T-helper 2 cell treated with Interferon-gamma antibody and Interleukin-4, amounts not matched to agents 5 μg/mL and 100 μg/mL, for 36 hours (primary cell): ENCODE data around the gene TRAF3IP1.
"Not testable (repeated sequence)": the region's sequence is repeated elsewhere in the genome, so short reads cannot be mapped to it uniquely, and the experiment has no call there.

Experiments
- DNase-seq: peaks from one replicate; pipeline ENCODE4 v3.0.0; 2021; ENCODE audit warnings: low spot score
- H3K27ac Mint-ChIP-seq: one replicate; pipeline ENCODE4 v1.8.0; 2021; ENCODE audit warnings: mild to moderate bottlenecking, mixed read lengths
- H3K27me3 Mint-ChIP-seq: one replicate; pipeline ENCODE4 v1.8.0; 2021; ENCODE audit warnings: low read depth, mixed read lengths
- H3K36me3 Mint-ChIP-seq: one replicate; pipeline ENCODE4 v1.8.0; 2021; ENCODE audit warnings: low read depth, mixed read lengths
- H3K4me1 Mint-ChIP-seq: one replicate; pipeline ENCODE4 v1.8.0; 2021; ENCODE audit warnings: low read depth, mixed read lengths
- H3K4me3 Mint-ChIP-seq: one replicate; pipeline ENCODE4 v1.8.0; 2022; ENCODE audit warnings: mild to moderate bottlenecking, moderate library complexity, mixed read lengths
- H3K9me3 Mint-ChIP-seq: one replicate; pipeline ENCODE4 v1.8.0; 2021; ENCODE audit warnings: mixed read lengths

Gene TRAF3IP1

DNA sequence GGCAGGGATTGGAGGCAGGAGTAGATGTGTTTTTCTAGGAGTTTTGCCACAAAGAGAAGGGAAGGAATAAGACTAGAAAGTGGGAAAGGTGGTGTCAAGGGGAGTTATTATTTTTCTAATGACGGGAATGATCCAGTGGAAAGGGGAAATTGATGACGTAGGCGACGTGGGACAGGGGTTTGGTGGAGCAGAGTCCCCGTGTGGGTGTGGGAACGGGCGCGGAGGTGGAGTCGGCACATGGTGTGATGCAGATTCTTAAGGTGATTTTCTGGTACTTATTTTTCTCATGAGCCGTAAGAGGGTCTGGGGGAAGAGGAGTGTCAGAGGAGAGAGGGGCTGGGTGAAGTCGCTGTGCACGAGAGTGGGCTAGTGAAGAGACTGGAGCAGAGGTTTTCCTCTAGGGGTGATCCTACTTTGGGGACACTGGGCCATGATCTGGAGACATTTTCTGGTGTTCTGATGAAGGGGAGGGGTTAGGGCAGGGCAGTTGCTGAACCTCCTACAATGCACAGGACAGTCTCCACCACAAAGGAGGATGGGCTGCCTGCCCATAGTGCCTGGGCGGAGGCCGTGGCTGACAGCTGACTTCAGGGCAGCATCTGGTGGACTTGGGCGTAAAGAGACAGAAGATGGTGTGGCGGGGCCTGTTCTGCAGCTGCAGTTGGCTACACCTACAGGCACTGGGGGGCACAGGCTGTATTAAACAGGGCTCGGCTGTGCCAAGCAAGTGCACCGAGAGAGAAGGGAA, 30.0 kb downstream of the TRAF3IP1 start:
- no peaks in the 10 kb centered on the region for H3K27me3 Mint-ChIP-seq
- DNase-seq: no peak
- no peaks in the 10 kb centered on the region for H3K36me3 Mint-ChIP-seq
- no peak overlapping the region for H3K4me3 Mint-ChIP-seq
- H3K9me3 Mint-ChIP-seq: no peaks in the 10 kb centered on the region
- no peak overlapping the region for H3K27ac Mint-ChIP-seq
- H3K4me1 Mint-ChIP-seq: no peaks in the 10 kb centered on the region

DNA sequence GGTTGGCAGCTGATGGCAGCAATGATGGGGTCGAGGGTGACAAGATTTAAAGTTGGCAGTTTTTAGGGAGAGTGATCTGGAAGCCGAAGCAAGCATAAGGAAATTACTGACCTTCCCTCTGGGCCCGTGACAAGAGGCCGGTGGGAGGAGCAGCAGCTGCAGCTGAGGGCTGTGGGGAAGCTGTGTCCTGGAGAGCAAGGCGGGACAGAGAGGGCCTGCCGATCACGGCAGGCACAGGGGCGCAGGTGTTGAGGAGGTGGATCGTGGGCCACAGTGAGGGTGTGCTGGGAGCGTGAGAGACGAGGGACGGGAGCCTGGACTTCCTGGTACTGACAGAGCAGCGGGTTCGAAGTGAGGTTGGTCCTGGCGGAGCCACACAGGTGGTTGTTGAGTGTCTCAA, 31.0 kb downstream of the TRAF3IP1 start:
- H3K27ac Mint-ChIP-seq: no peak overlapping the region

DNA sequence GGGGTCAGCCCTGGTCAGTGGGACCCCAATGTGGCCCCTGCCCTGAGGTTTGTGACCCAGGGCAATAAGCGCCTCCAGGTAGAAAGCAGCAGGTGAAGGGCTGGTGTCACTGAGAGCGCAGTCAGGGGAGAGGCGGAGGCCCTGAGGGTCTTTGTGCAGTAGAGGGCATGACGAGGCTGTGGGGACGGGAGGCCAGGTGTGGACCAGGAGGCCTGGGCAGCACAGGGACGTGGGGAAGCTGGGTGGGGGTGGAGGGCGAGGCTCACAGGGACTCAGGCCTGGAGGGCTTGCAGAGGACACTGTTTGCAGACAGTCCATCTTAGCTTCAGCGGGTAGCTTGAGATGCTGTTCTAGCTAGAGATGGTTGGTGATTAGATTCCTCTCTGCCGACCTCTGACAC, 32.0 kb downstream of the TRAF3IP1 start:
- no peaks in the 10 kb centered on the region for H3K36me3 Mint-ChIP-seq

More for the DNA sequence above, 31.0 kb downstream of the TRAF3IP1 start:
- H3K27me3 Mint-ChIP-seq: no peaks in the 10 kb centered on the region
- H3K9me3 Mint-ChIP-seq: no peaks in the 10 kb centered on the region
- H3K36me3 Mint-ChIP-seq: no peaks in the 10 kb centered on the region
- H3K4me1 Mint-ChIP-seq: no peaks in the 10 kb centered on the region
- H3K4me3 Mint-ChIP-seq: no peak overlapping the region
- DNase-seq: no peak

DNA sequence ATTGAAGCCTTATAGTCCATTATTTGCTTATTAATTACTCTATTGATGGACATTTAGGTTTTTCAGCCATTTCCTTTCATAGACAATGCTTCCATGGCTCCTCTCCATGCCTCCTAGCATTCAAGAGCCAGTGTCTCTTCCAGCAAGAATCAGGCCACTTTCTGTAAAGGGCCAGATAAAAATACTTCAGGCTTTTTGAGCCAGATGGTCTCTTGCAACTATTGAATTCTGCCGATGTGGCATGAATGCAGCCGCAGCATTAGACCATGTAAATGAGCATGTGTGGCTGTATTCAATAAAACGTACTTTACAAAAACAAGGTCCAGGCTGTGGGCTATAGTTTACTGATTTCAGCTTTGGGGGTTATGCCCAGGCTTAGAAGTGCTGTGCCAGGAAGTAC, 38.5 kb downstream of the TRAF3IP1 start:
- H3K4me1 Mint-ChIP-seq: peaks cover 18% of the 10 kb centered on the region
- no peaks in the 10 kb centered on the region for H3K27me3 Mint-ChIP-seq
- H3K9me3 Mint-ChIP-seq: no peaks in the 10 kb centered on the region
- no peak overlapping the region for H3K4me3 Mint-ChIP-seq
- H3K27ac Mint-ChIP-seq: no peak overlapping the region
- no peak for DNase-seq
- peaks cover 3% of the 10 kb centered on the region for H3K36me3 Mint-ChIP-seq

More for the DNA sequence above, 32.0 kb downstream of the TRAF3IP1 start:
- H3K4me3 Mint-ChIP-seq: no peak overlapping the region
- H3K27me3 Mint-ChIP-seq: no peaks in the 10 kb centered on the region
- H3K27ac Mint-ChIP-seq: no peak overlapping the region
- no peak for DNase-seq
- no peaks in the 10 kb centered on the region for H3K4me1 Mint-ChIP-seq
- no peaks in the 10 kb centered on the region for H3K9me3 Mint-ChIP-seq

DNA sequence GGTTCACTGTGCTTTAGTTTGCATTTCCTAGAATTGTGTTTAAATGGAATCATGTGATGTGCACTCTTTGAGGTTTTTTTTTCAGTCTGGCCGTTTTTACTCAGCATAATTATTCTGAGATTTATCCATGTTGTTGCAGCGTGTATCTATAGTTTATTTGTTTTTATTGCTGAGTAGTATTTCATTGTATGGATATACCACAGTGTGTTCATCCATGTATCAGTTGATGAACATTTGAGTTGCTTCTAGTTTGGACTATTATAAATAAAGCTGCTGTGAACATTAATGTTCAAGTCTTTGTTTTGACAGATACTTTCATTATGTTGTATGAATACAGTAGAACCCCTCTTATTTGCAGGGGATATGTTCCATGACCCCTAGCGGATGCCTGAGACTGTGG, 39.1 kb downstream of the TRAF3IP1 start:
- Mint-ChIP-seq H3K36me3 (peaks cover 3% of the 10 kb centered on the region), H3K27ac (no peak overlapping the region), H3K27me3 (no peaks in the 10 kb centered on the region), H3K4me3 (no peak overlapping the region), H3K9me3 (no peaks in the 10 kb centered on the region), H3K4me1 (peaks cover 18% of the 10 kb centered on the region)
- DNase-seq: no peak

DNA sequence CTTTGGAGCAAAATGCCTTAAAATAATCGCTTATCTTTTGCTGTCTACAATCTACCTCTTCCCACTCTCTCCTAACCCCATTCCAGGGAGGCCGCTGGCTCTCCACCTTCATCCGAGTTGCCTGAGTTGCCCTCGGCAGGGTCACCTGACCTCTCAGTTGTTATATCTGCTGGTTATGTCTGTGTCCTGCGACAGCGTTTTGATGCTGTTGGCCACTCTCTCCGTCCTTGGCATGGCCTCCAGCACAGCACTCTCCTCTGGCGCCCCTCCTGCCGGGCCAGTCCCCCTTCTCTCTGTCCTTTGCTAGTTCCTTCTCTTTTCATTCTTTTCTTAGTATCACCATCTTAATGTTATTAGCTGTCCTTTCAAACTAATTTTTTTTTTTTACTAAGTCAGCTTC, 41.6 kb downstream of the TRAF3IP1 start:
- no peak for DNase-seq

DNA sequence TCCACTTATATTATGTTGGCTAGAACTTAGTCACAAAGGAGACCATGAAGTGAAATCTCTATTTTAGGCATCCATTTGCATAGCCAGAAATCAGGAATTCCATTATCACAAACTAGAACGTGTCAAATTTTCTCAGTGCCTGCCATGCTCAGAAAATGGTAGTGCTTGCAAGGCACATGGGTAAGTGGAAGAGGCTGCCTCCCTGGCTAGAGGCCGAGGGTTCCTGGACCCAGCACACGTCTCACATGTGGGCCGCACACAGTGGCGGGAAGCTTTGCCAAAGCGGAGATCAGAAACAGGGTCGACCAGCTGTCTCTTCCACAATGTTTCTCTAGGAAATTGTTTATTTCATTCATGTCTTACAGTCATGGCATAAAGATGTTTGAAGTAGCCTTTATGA, 42.3 kb downstream of the TRAF3IP1 start:
- no peaks in the 10 kb centered on the region for H3K27me3 Mint-ChIP-seq
- no peak overlapping the region for H3K27ac Mint-ChIP-seq
- H3K36me3 Mint-ChIP-seq: peaks cover 3% of the 10 kb centered on the region
- no peak overlapping the region for H3K4me3 Mint-ChIP-seq
- H3K9me3 Mint-ChIP-seq: no peaks in the 10 kb centered on the region
- H3K4me1 Mint-ChIP-seq: peaks cover 20% of the 10 kb centered on the region
- DNase-seq: no peak

More for the DNA sequence above, 41.6 kb downstream of the TRAF3IP1 start:
- peaks cover 3% of the 10 kb centered on the region for H3K36me3 Mint-ChIP-seq
- H3K9me3 Mint-ChIP-seq: no peaks in the 10 kb centered on the region
- H3K27me3 Mint-ChIP-seq: no peaks in the 10 kb centered on the region
- no peak overlapping the region for H3K4me3 Mint-ChIP-seq
- peaks cover 18% of the 10 kb centered on the region for H3K4me1 Mint-ChIP-seq
- H3K27ac Mint-ChIP-seq: no peak overlapping the region

DNA sequence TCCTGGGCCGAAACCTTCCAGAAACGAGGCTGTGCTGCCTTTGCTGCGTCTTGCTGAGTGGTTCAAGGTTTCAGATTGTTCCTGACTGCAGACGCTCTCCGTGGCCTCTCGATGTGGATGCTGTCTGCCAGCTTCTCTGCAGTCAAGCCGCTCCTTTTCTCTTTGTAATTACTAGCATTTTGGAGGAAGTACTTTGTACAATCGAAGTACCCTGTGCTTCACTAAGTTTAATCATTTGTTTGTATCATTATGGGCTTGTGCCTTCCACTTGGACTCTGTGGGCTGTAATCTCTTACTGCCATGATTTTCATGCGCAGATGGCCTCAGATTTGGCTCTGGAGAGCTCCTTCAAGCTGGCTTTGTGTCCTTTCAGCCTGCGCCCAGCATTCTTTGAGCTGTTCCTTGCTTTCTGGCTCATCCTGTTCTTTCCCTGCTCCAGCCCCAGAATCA, 49.3 kb downstream of the TRAF3IP1 start:
- H3K9me3 Mint-ChIP-seq: no peaks in the 10 kb centered on the region
- no peak for DNase-seq
- no peaks in the 10 kb centered on the region for H3K27me3 Mint-ChIP-seq
- H3K27ac Mint-ChIP-seq: no peak overlapping the region
- no peaks in the 10 kb centered on the region for H3K36me3 Mint-ChIP-seq
- no peak overlapping the region for H3K4me3 Mint-ChIP-seq
- H3K4me1 Mint-ChIP-seq: peaks cover 5% of the 10 kb centered on the region

DNA sequence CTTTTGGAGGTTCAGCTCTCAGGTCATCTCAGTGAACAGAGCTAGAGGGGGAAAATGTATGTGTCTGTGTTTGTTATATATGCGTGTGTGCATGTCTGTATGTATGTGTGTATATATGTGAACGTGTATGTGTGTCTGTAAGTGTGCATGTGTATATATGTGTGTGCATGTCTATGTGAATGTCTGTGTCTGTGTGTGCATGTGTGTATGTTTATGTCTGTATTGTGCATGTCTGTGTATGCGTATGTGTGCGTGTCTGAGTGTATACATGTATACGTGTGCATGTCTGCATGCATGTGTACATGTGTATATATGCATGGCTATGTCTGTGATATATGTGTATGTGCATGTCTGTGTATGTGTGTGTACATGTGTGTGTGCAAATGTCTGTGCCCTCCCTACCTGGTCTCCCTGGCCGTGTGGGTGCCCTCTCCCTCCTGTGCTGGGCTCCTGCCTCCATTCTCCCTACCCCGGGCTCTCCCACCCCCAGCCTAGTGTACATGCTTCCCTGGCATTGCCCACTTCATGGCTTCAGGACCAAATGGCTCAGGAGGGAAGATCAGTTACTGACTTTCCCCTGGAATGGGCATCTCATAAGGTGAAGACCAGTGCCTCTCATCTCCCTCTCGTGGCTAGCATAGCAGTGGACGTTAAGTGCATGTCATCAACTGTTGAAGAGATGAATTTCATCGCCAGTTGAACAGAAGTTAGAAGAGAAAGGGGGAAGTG, 49.9 kb downstream of the TRAF3IP1 start:
- Mint-ChIP-seq H3K4me3 (no peak overlapping the region), H3K27ac (no peak overlapping the region), H3K4me1 (peaks cover 5% of the 10 kb centered on the region), H3K9me3 (no peaks in the 10 kb centered on the region), H3K27me3 (no peaks in the 10 kb centered on the region), H3K36me3 (no peaks in the 10 kb centered on the region)
- DNase-seq: no peak

DNA sequence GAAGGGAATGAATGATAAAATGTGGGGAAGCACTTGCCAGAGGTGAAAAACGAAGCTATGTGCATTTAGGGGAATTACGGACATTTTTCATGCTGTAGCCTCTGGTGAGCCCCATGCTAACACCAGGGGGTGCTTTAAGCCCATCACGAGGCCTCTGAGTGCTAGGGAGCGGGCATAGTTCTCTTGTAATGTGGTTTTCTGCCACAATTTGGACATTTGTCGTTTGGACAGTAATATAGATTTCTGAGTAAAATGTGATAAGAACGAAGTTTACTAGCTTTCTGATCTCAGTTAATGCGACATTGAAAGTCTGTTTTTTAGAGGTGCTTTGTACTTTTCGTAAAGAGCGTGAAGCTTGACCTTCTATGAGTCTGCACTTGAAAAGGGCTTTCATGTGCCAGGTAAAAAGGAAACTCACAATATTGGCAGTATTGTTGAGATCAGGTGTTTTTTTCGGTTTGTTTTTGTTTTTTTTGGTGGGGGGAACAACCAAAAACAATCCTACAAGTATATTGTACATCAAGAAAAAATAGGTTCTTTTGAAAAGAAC, 50.6 kb downstream of the TRAF3IP1 start:
- peak; percentile 22 for DNase-seq
- Mint-ChIP-seq H3K9me3 (no peaks in the 10 kb centered on the region), H3K36me3 (no peaks in the 10 kb centered on the region)

DNA sequence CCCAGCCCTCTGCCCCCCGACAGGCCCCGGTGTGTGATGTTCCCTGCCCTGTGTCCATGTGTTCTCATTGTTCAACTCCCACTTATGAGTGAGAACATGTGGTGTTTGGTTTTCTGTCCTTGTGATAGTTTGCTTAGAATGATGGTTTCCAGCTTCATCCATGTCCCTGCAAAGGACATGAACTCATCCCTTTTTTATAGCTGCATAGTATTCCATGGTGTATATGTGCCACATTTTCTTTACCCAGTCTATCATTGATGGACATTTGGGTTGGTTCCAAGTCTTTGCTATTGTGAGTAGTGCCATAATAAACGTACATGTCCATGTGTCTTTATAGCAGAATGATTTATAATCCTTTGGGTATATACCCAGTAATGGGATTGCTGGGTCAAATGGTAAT, 52.0 kb downstream of the TRAF3IP1 start:
- not testable (repeated sequence) for H3K9me3 Mint-ChIP-seq, DNase-seq, H3K27ac Mint-ChIP-seq, H3K36me3 Mint-ChIP-seq, H3K4me1 Mint-ChIP-seq, H3K27me3 Mint-ChIP-seq, H3K4me3 Mint-ChIP-seq

More for the DNA sequence above, 50.6 kb downstream of the TRAF3IP1 start:
- no peak overlapping the region for H3K27ac Mint-ChIP-seq
- no peaks in the 10 kb centered on the region for H3K27me3 Mint-ChIP-seq
- no peak overlapping the region for H3K4me3 Mint-ChIP-seq
- peaks cover 5% of the 10 kb centered on the region for H3K4me1 Mint-ChIP-seq

DNA sequence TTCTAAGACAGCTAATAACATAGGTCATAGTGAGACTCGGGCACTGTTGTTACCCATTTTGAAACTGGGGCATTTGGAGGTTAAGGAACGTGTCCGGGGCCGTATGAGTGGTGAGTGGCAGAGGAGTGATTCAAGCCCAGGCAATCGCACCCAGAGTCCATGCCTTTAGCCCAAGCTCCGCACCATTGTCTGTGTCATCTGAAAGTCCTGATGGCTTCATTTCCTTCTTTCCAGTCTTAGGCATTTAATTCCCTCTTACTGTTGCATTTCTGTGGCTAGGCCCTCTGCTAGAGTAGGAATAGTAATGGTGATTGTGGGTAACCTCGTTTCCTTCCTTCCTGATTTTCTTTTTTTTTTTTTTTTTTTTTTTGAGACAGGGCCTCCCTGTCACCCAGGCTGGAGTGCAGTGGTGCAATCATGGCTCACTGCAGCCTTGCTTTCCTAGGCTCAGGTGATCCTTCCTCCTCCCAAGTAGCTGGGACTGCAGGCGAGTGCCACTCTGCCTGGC, 56.6 kb downstream of the TRAF3IP1 start:
- Mint-ChIP-seq H3K27me3 (no peaks in the 10 kb centered on the region), H3K4me3 (no peak overlapping the region), H3K36me3 (peaks cover 6% of the 10 kb centered on the region), H3K27ac (no peak overlapping the region), H3K4me1 (peaks cover 29% of the 10 kb centered on the region), H3K9me3 (no peaks in the 10 kb centered on the region)
- DNase-seq: no peak

DNA sequence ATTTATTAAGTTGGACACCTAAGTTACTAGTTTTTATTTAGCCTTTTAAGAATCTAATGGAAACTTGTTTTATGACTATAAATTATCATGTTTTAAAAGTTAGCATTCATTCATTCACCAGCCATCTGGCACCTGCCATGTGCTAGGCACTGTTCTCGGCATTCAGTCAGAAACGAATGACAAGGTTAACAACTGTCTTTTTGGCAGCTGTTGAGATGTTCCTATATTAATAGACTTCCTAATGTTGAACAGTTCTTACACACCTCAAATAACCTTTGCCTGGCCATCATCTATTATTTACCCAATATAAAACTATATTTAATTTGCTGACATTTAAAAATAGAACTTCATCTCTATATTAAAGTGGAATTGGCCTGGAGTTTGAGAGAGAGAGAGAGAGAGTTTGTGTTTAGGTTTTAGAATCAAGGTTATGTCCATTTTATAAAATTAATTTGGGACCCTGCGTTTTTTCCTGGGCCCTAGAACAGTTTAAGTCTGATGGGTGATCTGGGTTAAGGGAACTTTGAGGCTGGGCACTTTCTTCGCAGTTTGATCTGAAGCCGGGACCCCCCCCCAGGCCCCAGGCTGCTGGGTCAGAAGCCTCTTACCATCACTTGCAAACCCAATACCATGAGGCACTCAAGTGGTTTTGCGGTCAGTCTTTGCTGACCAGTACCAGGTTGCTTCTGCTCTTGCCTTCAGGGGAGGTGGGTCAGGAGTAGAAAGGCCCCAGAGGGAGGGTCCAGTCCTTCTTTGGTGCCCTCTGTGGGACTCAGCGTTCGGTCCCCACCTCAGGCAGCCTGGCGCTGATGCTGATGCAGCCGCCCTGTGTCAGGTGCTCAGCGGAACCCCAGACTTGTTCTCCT, 58.1 kb downstream of the TRAF3IP1 start:
- DNase-seq: no peak
- no peak overlapping the region for H3K27ac Mint-ChIP-seq
- peaks cover 29% of the 10 kb centered on the region for H3K4me1 Mint-ChIP-seq
- H3K36me3 Mint-ChIP-seq: peaks cover 6% of the 10 kb centered on the region
- no peak overlapping the region for H3K4me3 Mint-ChIP-seq
- no peaks in the 10 kb centered on the region for H3K27me3 Mint-ChIP-seq
- no peaks in the 10 kb centered on the region for H3K9me3 Mint-ChIP-seq
